ENCODE measurements around the gene DYNC1I2. TPM values are rescaled to one million over a fixed set of nuclear protein-coding genes. Genes with fewer than 3 reads are reported as not detected.

DYNC1I2 gene
- total RNA-seq, 4 donors from 2014 or later: 40.0 to 93.7 (median 59.3) TPM

- in situ Hi-C loops (cut with MboI; ENCODE audit: low sequenced_read_pairs in 4 of 4): no loop called here
- no peak overlapping the region for H3K27ac ChIP-seq
- DNase-seq (no peak), ATAC-seq (no peak)
- H3K4me3 ChIP-seq: no peak overlapping the region
- H3K9me3 ChIP-seq: no peaks in the 10 kb centered on the region
- no peaks in the 10 kb centered on the region for H3K36me3 ChIP-seq
- H3K27me3 ChIP-seq: no peaks in the 10 kb centered on the region
- intact Hi-C loops (cut with DNase I; ENCODE audit: low total_unique reads): no loop called here
- TF ChIP-seq CTCF (IDR thresholded peaks at IDR 0.05 in 4 of 5, conservative IDR thresholded peaks at IDR 0.05 in 1 of 5) (peak in 1 of 5 experiments; percentile 5), POLR2A (IDR thresholded peaks at IDR 0.05) (no peak)
- H3K4me1 ChIP-seq: no peaks in the 10 kb centered on the region
These were observed 13.4 kb upstream of the DYNC1I2 start for GRCh38 chr2:171673905-171674304.

- no peak overlapping the region for H3K4me3 ChIP-seq
- intact Hi-C loops (cut with DNase I; ENCODE audit: low total_unique reads) (no loop called here), in situ Hi-C loops (cut with MboI; ENCODE audit: low sequenced_read_pairs in 4 of 4) (loop anchor here in 2 of 4 donors (25.0 kb wide), 2 partner anchors 239 to 739 kb away; partner anchors contain the start of genes GORASP2 (in 2 of the 2), DCAF17 (in 1 of the 2) and METTL8 (in 1 of the 2))
- no peak for TF ChIP-seq POLR2A (IDR thresholded peaks at IDR 0.05)
- no peak for TF ChIP-seq CTCF (IDR thresholded peaks at IDR 0.05 in 4 of 5, conservative IDR thresholded peaks at IDR 0.05 in 1 of 5)
- no peak for ATAC-seq
- H3K27ac ChIP-seq: no peak overlapping the region
- H3K27me3 ChIP-seq: no peaks in the 10 kb centered on the region
- H3K4me1 ChIP-seq: no peaks in the 10 kb centered on the region
- no peaks in the 10 kb centered on the region for H3K9me3 ChIP-seq
- DNase-seq: no peak
- H3K36me3 ChIP-seq: no peaks in the 10 kb centered on the region
These were observed 11.4 kb upstream of the DYNC1I2 start for GRCh38 chr2:171675810-171676345.

- H3K27me3 ChIP-seq: no peaks in the 10 kb centered on the region
- no peaks in the 10 kb centered on the region for H3K36me3 ChIP-seq
- no peaks in the 10 kb centered on the region for H3K9me3 ChIP-seq
- H3K27ac ChIP-seq: no peak overlapping the region
- no peaks in the 10 kb centered on the region for H3K4me1 ChIP-seq
- intact Hi-C loops (cut with DNase I; ENCODE audit: low total_unique reads) (no loop called here), in situ Hi-C loops (cut with MboI; ENCODE audit: low sequenced_read_pairs in 4 of 4) (loop anchor here in 2 of 4 donors (25.0 kb wide), 2 partner anchors 241 to 741 kb away; partner anchors contain the start of genes GORASP2 (in 2 of the 2), DCAF17 (in 1 of the 2) and METTL8 (in 1 of the 2))
- TF ChIP-seq CTCF (IDR thresholded peaks at IDR 0.05 in 4 of 5, conservative IDR thresholded peaks at IDR 0.05 in 1 of 5) (no peak), POLR2A (IDR thresholded peaks at IDR 0.05) (no peak)
- no peak overlapping the region for H3K4me3 ChIP-seq
- DNase-seq (no peak), ATAC-seq (no peak)
These were observed 8.7 kb upstream of the DYNC1I2 start for GRCh38 chr2:171678619-171679018.

- intact Hi-C loops (cut with DNase I; ENCODE audit: low total_unique reads) (loop anchor here (5.0 kb wide), 5 partner anchors 234 to 869 kb away; partner anchors contain the start of genes DCAF17, DLX2, GORASP2 and HAT1), in situ Hi-C loops (cut with MboI; ENCODE audit: low sequenced_read_pairs in 4 of 4) (loop anchor here in 2 of 4 donors (25.0 kb wide), 2 partner anchors 251 to 751 kb away; partner anchors contain the start of genes GORASP2 (in 2 of the 2), DCAF17 (in 1 of the 2) and METTL8 (in 1 of the 2))
- Histone ChIP-seq H3K4me1 (peaks cover 13 to 16% of the 10 kb centered on the region in 2 donors), H3K4me3 (peak overlapping the region; percentile 85 to 95 (median 92)), H3K27me3 (no peaks in the 10 kb centered on the region), H3K27ac (peak overlapping the region; percentile 81 to 93 (median 88)), H3K36me3 (peaks cover 0 to 15% of the 10 kb centered on the region in 2 donors), H3K9me3 (no peaks in the 10 kb centered on the region)
- DNase-seq: no peak
- ATAC-seq: peak in 1 of 2 donors; percentile 10
- no peak for TF ChIP-seq POLR2A (IDR thresholded peaks at IDR 0.05)
- no peak for TF ChIP-seq CTCF (IDR thresholded peaks at IDR 0.05 in 4 of 5, conservative IDR thresholded peaks at IDR 0.05 in 1 of 5)
These were observed 828 bp downstream of the DYNC1I2 start for GRCh38 chr2:171688129-171688465.
